Mucosa of stomach (tissue), 1 donor: ENCODE measurements around the gene ZNRF1.

Experiments
- H3K27me3 ChIP-seq: one replicate; pipeline ENCODE4 v1.7.0; 2013; ENCODE audit warnings: mild to moderate bottlenecking, low read length; ENCODE audit not compliant: control insufficient read depth, insufficient read depth
- H3K36me3 ChIP-seq: one replicate; pipeline ENCODE4 v1.7.0; 2013; ENCODE audit warnings: low read length; ENCODE audit not compliant: control insufficient read depth, insufficient read depth
- H3K4me1 ChIP-seq: one replicate; pipeline ENCODE4 v1.7.0; 2013; ENCODE audit warnings: mild to moderate bottlenecking, low read length; ENCODE audit not compliant: control insufficient read depth, insufficient read depth
- H3K4me3 ChIP-seq: one replicate; pipeline ENCODE4 v1.7.0; 2013; ENCODE audit warnings: low read length
- H3K9ac ChIP-seq: one replicate; pipeline ENCODE4 v1.7.0; 2013; ENCODE audit warnings: mild to moderate bottlenecking, low read length, moderate library complexity
- H3K9me3 ChIP-seq: one replicate; pipeline ENCODE4 v1.7.0; 2013; ENCODE audit warnings: mild to moderate bottlenecking, low read length, moderate library complexity; ENCODE audit not compliant: control insufficient read depth
- donor health status: Pancreatic carcinoma.

Gene ZNRF1

GRCh38 chr16:75038036-75038858, 39.4 kb downstream of the ZNRF1 start:
- H3K9ac ChIP-seq = no peak overlapping the region
- H3K36me3 ChIP-seq = no peaks in the 10 kb centered on the region
- peaks cover 7% of the 10 kb centered on the region for H3K4me1 ChIP-seq
- H3K4me3 ChIP-seq = no peak overlapping the region
- no peaks in the 10 kb centered on the region for H3K27me3 ChIP-seq
- H3K9me3 ChIP-seq = peaks cover 3% of the 10 kb centered on the region

- H3K27me3 ChIP-seq = no peaks in the 10 kb centered on the region
- peaks cover 14% of the 10 kb centered on the region for H3K4me1 ChIP-seq
- H3K4me3 ChIP-seq = no peak overlapping the region
- H3K9ac ChIP-seq = no peak overlapping the region
- no peaks in the 10 kb centered on the region for H3K36me3 ChIP-seq
- H3K9me3 ChIP-seq = peaks cover 3% of the 10 kb centered on the region
Measured at GRCh38 chr16:75039941-75040340, 41.1 kb downstream of the ZNRF1 start.

- no peaks in the 10 kb centered on the region for H3K36me3 ChIP-seq
- peaks cover 19% of the 10 kb centered on the region for H3K4me1 ChIP-seq
- no peak overlapping the region for H3K4me3 ChIP-seq
- no peak overlapping the region for H3K9ac ChIP-seq
- H3K9me3 ChIP-seq = peaks cover 3% of the 10 kb centered on the region
- H3K27me3 ChIP-seq = no peaks in the 10 kb centered on the region
Measured at GRCh38 chr16:75042426-75043174, 43.8 kb downstream of the ZNRF1 start.

- no peaks in the 10 kb centered on the region for H3K36me3 ChIP-seq
- no peaks in the 10 kb centered on the region for H3K27me3 ChIP-seq
- no peak overlapping the region for H3K9ac ChIP-seq
- no peak overlapping the region for H3K4me3 ChIP-seq
- peaks cover 19% of the 10 kb centered on the region for H3K4me1 ChIP-seq
- H3K9me3 ChIP-seq = no peaks in the 10 kb centered on the region
Measured at GRCh38 chr16:75043175-75043895, 44.5 kb downstream of the ZNRF1 start.

GRCh38 chr16:75044800-75045361, 46.1 kb downstream of the ZNRF1 start:
- Histone ChIP-seq H3K9me3 (no peaks in the 10 kb centered on the region), H3K36me3 (no peaks in the 10 kb centered on the region), H3K4me3 (no peak overlapping the region), H3K27me3 (no peaks in the 10 kb centered on the region), H3K4me1 (peaks cover 19% of the 10 kb centered on the region), H3K9ac (no peak overlapping the region)

GRCh38 chr16:75045424-75045823, 46.6 kb downstream of the ZNRF1 start:
- Histone ChIP-seq H3K27me3 (no peaks in the 10 kb centered on the region), H3K9me3 (no peaks in the 10 kb centered on the region), H3K4me1 (peaks cover 19% of the 10 kb centered on the region), H3K9ac (no peak overlapping the region), H3K36me3 (no peaks in the 10 kb centered on the region), H3K4me3 (no peak overlapping the region)

- Histone ChIP-seq H3K4me1 (peaks cover 19% of the 10 kb centered on the region), H3K36me3 (no peaks in the 10 kb centered on the region), H3K4me3 (no peak overlapping the region), H3K9ac (no peak overlapping the region), H3K9me3 (no peaks in the 10 kb centered on the region), H3K27me3 (no peaks in the 10 kb centered on the region)
Measured at GRCh38 chr16:75048054-75048453, 49.2 kb downstream of the ZNRF1 start.

GRCh38 chr16:75048530-75048929, 49.7 kb downstream of the ZNRF1 start:
- no peaks in the 10 kb centered on the region for H3K9me3 ChIP-seq
- peaks cover 19% of the 10 kb centered on the region for H3K4me1 ChIP-seq
- no peak overlapping the region for H3K9ac ChIP-seq
- no peak overlapping the region for H3K4me3 ChIP-seq
- H3K27me3 ChIP-seq = no peaks in the 10 kb centered on the region
- no peaks in the 10 kb centered on the region for H3K36me3 ChIP-seq

GRCh38 chr16:75052481-75053202, 53.8 kb downstream of the ZNRF1 start:
- peaks cover 30% of the 10 kb centered on the region for H3K4me1 ChIP-seq
- H3K4me3 ChIP-seq = no peak overlapping the region
- no peaks in the 10 kb centered on the region for H3K9me3 ChIP-seq
- H3K36me3 ChIP-seq = no peaks in the 10 kb centered on the region
- no peak overlapping the region for H3K9ac ChIP-seq
- no peaks in the 10 kb centered on the region for H3K27me3 ChIP-seq

GRCh38 chr16:75053791-75054555, 55.1 kb downstream of the ZNRF1 start:
- H3K4me1 ChIP-seq = peaks cover 30% of the 10 kb centered on the region
- no peak overlapping the region for H3K9ac ChIP-seq
- no peaks in the 10 kb centered on the region for H3K27me3 ChIP-seq
- no peaks in the 10 kb centered on the region for H3K9me3 ChIP-seq
- no peaks in the 10 kb centered on the region for H3K36me3 ChIP-seq
- H3K4me3 ChIP-seq = no peak overlapping the region

GRCh38 chr16:75054556-75054947, 55.7 kb downstream of the ZNRF1 start:
- no peak overlapping the region for H3K4me3 ChIP-seq
- H3K36me3 ChIP-seq = no peaks in the 10 kb centered on the region
- peaks cover 30% of the 10 kb centered on the region for H3K4me1 ChIP-seq
- no peaks in the 10 kb centered on the region for H3K27me3 ChIP-seq
- no peak overlapping the region for H3K9ac ChIP-seq
- H3K9me3 ChIP-seq = no peaks in the 10 kb centered on the region
